ENCODE results near the gene CLIC4.
"Not testable (repeated sequence)": the region's sequence is repeated elsewhere in the genome, so short reads cannot be mapped to it uniquely, and the experiment has no call there.

Gene CLIC4

GRCh38 chr1:24739241-24739640 lies 6.0 kb upstream of the CLIC4 start:
- in situ Hi-C loops (cut with HindIII; ENCODE audit: low pct_ligation_motif_present, low pct_unique_long_range_greater_than_20kb, low sequenced_read_pairs) = no loop called here
- DNase-seq = no peak

- DNase-seq = no peak
- in situ Hi-C loops (cut with HindIII; ENCODE audit: low pct_ligation_motif_present, low pct_unique_long_range_greater_than_20kb, low sequenced_read_pairs) = no loop called here
Observed at GRCh38 chr1:24742090-24742938, 2.9 kb upstream of the CLIC4 start.

- in situ Hi-C loops (cut with HindIII; ENCODE audit: low pct_ligation_motif_present, low pct_unique_long_range_greater_than_20kb, low sequenced_read_pairs) = no loop called here
- DNase-seq = no peak
Observed at GRCh38 chr1:24743404-24744211, 1.6 kb upstream of the CLIC4 start.

GRCh38 chr1:24745711-24746413 lies 615 bp downstream of the CLIC4 start:
- in situ Hi-C loops (cut with HindIII; ENCODE audit: low pct_ligation_motif_present, low pct_unique_long_range_greater_than_20kb, low sequenced_read_pairs) = no loop called here
- DNase-seq = peak; percentile 66

GRCh38 chr1:24748191-24749121 lies 3.2 kb downstream of the CLIC4 start:
- DNase-seq = no peak
- in situ Hi-C loops (cut with HindIII; ENCODE audit: low pct_ligation_motif_present, low pct_unique_long_range_greater_than_20kb, low sequenced_read_pairs) = no loop called here

- DNase-seq = no peak
Observed at GRCh38 chr1:24749252-24749651, 4.0 kb downstream of the CLIC4 start.

GRCh38 chr1:24749886-24750285 lies 4.6 kb downstream of the CLIC4 start:
- DNase-seq = no peak
- in situ Hi-C loops (cut with HindIII; ENCODE audit: low pct_ligation_motif_present, low pct_unique_long_range_greater_than_20kb, low sequenced_read_pairs) = no loop called here

More at GRCh38 chr1:24749252-24749651, 4.0 kb downstream of the CLIC4 start:
- in situ Hi-C loops (cut with HindIII; ENCODE audit: low pct_ligation_motif_present, low pct_unique_long_range_greater_than_20kb, low sequenced_read_pairs) = no loop called here

- DNase-seq = no peak
- in situ Hi-C loops (cut with HindIII; ENCODE audit: low pct_ligation_motif_present, low pct_unique_long_range_greater_than_20kb, low sequenced_read_pairs) = no loop called here
Observed at GRCh38 chr1:24751833-24752232, 6.6 kb downstream of the CLIC4 start.

GRCh38 chr1:24752305-24752704 lies 7.1 kb downstream of the CLIC4 start:
- no peak for DNase-seq
- in situ Hi-C loops (cut with HindIII; ENCODE audit: low pct_ligation_motif_present, low pct_unique_long_range_greater_than_20kb, low sequenced_read_pairs) = no loop called here

- no peak for DNase-seq
- in situ Hi-C loops (cut with HindIII; ENCODE audit: low pct_ligation_motif_present, low pct_unique_long_range_greater_than_20kb, low sequenced_read_pairs) = no loop called here
Observed at GRCh38 chr1:24754229-24754628, 9.0 kb downstream of the CLIC4 start.

- in situ Hi-C loops (cut with HindIII; ENCODE audit: low pct_ligation_motif_present, low pct_unique_long_range_greater_than_20kb, low sequenced_read_pairs); DNase-seq: not testable (repeated sequence)
Observed at GRCh38 chr1:24755323-24755722, 10.1 kb downstream of the CLIC4 start.

- in situ Hi-C loops (cut with HindIII; ENCODE audit: low pct_ligation_motif_present, low pct_unique_long_range_greater_than_20kb, low sequenced_read_pairs) = no loop called here
- DNase-seq = no peak
Observed at GRCh38 chr1:24756395-24756794, 11.1 kb downstream of the CLIC4 start.

GRCh38 chr1:24759492-24759891 lies 14.2 kb downstream of the CLIC4 start:
- in situ Hi-C loops (cut with HindIII; ENCODE audit: low pct_ligation_motif_present, low pct_unique_long_range_greater_than_20kb, low sequenced_read_pairs) = no loop called here

GRCh38 chr1:24761582-24761981 lies 16.3 kb downstream of the CLIC4 start:
- in situ Hi-C loops (cut with HindIII; ENCODE audit: low pct_ligation_motif_present, low pct_unique_long_range_greater_than_20kb, low sequenced_read_pairs) = no loop called here
- DNase-seq = no peak

More at GRCh38 chr1:24759492-24759891, 14.2 kb downstream of the CLIC4 start:
- DNase-seq = no peak

GRCh38 chr1:24762133-24762676 lies 17.0 kb downstream of the CLIC4 start:
- in situ Hi-C loops (cut with HindIII; ENCODE audit: low pct_ligation_motif_present, low pct_unique_long_range_greater_than_20kb, low sequenced_read_pairs) = no loop called here
- no peak for DNase-seq

- no peak for DNase-seq
- in situ Hi-C loops (cut with HindIII; ENCODE audit: low pct_ligation_motif_present, low pct_unique_long_range_greater_than_20kb, low sequenced_read_pairs) = no loop called here
Observed at GRCh38 chr1:24763671-24764070, 18.4 kb downstream of the CLIC4 start.

GRCh38 chr1:24764439-24764838 lies 19.2 kb downstream of the CLIC4 start:
- in situ Hi-C loops (cut with HindIII; ENCODE audit: low pct_ligation_motif_present, low pct_unique_long_range_greater_than_20kb, low sequenced_read_pairs) = no loop called here
- DNase-seq = no peak

- no peak for DNase-seq
- in situ Hi-C loops (cut with HindIII; ENCODE audit: low pct_ligation_motif_present, low pct_unique_long_range_greater_than_20kb, low sequenced_read_pairs) = no loop called here
Observed at GRCh38 chr1:24764848-24765247, 19.6 kb downstream of the CLIC4 start.
